Hindlimb muscle (tissue), 1 donor: Measurements from ENCODE around the gene EMX1. TPM values are rescaled to one million over a fixed set of nuclear protein-coding genes. Genes with fewer than 3 reads are reported as not detected.

Experiments
- DNase-seq: peaks from one replicate; pipeline ENCODE4 v3.0.0-alpha.2; 2013
- polyA plus RNA-seq: library from polyadenylated mRNA; unstranded; fragments of 120-200 nt; gene quantifications from one replicate; pipeline ENCODE4 v1.2.1, GENCODE V29; 2013; ENCODE audit not compliant: insufficient read length

EMX1 gene
- polyA plus RNA-seq = not detected

- DNase-seq = no peak
These were observed at the start of gene EMX1 for GRCh38 chr2:72917138-72917876. Gene EMX1, plus strand, starts transcription at chr2:72917519. Its CDS starts 334 bp downstream, at chr2:72917853.

DNA sequence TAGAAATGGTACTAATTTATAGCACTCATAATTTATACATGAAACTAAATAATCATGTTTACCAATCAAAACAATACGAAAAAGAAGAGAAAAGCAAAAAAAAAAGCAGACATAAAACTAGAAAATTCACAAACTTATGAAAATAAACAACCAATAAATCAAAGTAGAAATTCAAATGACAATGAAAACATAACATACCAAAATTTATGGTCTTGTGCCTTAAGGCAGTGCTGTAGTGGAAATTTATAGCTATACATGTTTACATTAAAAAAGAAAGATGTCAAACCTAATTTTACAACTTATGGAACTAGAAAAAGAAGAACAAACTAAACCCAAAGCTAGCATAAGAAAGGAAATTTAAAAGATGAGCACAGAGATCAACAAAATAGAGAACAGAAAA is 46.3 kb upstream of the EMX1 start:
- DNase-seq = no peak

DNA sequence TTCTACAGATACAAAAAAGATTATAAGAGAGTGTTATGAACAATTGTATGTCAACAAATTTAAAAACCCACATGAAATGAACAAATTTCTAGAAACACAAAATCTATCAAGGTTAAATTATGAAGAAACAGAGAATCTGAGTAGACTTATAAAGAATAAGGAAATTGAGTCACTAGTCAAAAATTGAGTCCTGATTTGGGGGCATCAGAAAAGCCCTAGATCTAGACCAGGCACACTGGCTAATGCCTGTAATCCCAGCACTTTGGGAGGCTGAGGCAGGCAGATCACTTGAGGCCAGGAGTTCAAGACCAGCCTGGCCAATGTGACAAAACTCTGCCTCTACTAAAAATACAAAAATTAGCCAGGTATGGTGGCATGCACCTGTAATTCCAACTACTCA is 45.4 kb upstream of the EMX1 start:
- DNase-seq = no peak

GRCh38 chr2:72883356-72883962 is 33.9 kb upstream of the EMX1 start:
- peak; percentile 42 for DNase-seq

DNA sequence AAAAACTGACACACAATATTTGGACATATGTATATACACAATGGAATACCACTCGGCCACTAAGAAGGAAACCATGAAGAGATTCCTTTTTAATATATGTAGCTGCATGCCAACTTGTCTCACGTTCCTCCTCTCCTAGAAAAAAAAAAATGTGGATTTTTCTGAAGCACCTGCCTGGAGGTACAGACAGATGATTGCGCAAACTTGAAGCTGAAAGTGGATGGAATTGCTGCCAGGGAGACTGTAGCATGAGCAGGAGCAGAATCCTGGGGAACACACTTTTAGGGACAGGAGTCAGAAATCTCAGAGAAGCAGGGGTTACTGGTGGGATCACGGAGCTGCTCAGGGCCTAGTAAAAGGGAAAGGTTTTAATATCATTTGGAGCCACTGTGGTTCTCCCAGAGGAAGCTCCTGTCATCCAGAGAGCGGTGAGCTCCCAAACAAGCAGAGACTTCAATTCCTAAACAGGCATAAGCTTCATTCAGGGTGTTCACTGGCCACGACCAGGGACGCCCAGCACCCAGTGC is 30.8 kb upstream of the EMX1 start:
- no peak for DNase-seq

DNA sequence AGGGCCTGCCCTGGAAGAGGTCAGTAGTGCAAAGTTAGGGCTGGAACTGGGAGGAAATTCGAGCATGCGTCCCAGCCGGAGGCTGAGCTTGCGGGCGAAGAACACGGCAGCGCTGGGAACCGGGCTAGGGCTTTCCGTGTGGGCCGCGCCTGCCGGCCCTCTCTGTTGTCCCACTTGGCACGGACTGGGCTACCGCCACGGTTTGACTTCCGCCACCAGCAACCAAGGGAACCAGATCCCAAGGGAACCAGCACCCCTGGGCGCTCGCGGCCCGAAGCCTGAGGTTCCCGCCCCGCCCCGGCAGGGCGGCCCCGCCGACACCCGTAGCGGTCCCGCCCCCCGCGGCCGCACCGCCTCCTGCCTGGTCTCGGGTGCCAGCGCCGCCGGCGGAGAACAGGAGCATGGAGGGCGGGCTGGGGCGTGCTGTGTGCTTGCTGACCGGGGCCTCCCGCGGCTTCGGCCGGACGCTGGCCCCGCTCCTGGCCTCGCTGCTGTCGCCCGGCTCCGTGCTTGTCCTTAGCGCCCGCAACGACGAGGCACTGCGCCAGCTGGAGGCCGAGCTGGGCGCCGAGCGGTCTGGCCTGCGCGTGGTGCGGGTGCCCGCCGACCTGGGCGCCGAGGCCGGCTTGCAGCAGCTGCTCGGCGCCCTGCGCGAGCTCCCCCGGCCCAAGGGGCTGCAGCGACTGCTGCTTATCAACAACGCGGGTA is 30.1 kb upstream of the EMX1 start, which contains the start of gene SPR:
TSS of gene SPR (plus strand) at position 377 of the 708 bp plus-strand sequence. CDS start at position 402, 25 bp downstream.
- DNase-seq = peak; percentile 42

GRCh38 chr2:72887740-72888437 is 29.4 kb upstream of the EMX1 start:
- DNase-seq = peak; percentile 88

- no peak for DNase-seq
These were observed 28.7 kb upstream of the EMX1 start for GRCh38 chr2:72888438-72889202.

DNA sequence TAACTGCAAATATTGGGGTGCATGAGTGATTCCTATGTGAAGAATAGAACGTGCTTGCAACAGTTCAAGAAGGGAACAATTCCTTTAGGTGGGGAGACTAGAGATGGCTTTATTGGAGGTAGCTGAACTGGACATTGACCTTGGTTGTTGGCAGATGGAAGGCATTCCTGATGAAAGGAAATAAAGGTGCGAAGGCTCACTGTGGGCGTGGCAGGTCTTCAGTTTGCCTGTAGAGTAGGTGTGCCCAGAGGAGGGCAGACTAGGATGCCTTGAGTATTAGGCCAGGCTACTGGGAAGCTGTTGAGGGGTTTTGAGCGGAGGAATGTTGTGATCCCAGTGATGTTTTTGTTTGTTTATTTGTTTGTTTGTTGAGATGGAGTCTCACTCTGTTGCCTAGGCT is 27.3 kb upstream of the EMX1 start:
- DNase-seq = no peak

GRCh38 chr2:72891091-72891818 is 26.1 kb upstream of the EMX1 start:
- no peak for DNase-seq

DNA sequence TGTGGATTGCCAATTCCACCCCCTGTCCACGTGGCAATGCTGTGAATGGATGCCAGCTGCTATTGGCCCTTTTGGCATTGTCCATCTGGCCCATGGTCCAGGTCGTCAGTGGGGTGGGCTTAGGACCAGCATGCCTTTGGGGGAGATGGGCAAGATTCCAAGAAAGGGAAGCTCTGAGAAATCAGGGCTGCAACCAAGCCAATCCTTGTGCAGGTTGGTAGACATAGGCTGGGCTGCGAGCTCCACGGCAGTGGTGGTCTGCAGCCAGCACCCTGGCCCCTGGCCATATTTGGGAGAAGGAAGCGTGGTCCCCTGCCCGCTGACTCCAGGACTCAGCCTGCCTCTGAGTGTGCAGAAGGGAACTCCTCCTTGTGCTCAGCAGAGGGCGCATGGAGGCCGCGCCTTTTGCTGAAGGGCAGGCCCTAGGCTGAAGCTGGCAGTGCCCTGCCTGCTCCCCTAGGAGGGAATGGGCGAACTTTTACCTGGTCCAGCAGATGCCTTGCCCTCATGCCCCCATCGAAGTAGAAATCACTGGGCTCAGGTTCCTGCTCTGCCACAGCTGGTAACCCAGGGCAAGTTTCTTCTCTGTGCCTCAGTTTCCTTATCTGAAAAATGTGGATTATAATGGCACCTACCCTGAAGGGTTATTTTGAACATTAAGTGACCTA is 24.7 kb upstream of the EMX1 start:
- DNase-seq = peak; percentile 72

DNA sequence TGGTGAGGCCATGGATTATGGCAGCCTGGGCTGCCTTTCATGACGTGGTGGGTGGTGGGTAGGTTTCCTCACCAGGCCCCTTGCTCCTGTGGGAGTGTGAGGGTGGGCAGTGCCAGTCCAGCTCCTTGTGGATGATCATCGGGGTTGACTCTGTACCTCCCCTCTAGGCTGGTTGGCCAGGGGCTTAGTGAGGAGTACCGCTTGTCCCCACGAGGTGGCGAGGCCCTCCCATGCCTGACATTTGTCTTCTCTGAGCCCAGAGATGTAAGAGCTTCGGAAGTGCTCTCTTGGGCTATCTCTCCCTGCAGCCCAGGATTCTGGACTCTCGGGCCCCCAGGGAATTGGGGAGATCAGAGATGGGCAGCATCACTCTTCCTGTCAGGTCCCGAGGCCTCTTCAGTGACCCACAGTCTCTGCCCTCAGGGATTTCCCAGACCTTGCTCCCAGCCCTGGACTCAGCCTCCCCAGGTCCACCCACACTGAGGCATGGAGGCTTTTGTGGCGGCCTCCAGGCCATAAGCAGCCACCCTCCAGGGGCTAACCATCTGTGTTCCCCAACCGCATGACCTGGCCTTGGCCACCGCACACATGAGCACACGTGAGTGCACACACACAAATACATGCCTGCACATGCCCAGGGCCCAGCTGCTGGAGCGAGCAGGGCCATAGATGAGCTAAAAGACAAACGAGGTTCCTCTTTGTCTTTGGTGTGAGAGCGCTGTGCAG is 23.6 kb upstream of the EMX1 start:
- DNase-seq = peak; percentile 57

- DNase-seq = no peak
These were observed 22.8 kb upstream of the EMX1 start for GRCh38 chr2:72894514-72894913.

DNA sequence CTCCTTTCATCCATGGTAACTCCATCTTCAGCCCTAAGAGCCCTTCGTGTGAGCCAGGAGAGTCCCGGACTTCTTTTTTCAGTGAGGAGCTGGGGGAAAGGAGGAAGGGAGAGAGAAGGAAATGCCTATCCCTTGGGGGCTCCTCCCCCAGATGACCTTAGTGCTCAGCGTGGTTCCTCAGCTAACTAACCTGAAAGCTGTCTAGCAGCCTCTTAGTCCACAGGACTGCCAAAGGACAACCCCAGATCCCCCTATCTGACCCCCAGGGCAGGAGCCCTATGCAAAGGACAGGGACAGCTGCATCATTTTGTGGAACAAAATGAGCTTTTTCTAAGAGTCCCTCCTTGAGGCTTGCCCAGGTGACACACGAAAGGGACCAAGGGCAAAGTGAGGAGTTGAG is 22.2 kb upstream of the EMX1 start:
- DNase-seq = no peak

DNA sequence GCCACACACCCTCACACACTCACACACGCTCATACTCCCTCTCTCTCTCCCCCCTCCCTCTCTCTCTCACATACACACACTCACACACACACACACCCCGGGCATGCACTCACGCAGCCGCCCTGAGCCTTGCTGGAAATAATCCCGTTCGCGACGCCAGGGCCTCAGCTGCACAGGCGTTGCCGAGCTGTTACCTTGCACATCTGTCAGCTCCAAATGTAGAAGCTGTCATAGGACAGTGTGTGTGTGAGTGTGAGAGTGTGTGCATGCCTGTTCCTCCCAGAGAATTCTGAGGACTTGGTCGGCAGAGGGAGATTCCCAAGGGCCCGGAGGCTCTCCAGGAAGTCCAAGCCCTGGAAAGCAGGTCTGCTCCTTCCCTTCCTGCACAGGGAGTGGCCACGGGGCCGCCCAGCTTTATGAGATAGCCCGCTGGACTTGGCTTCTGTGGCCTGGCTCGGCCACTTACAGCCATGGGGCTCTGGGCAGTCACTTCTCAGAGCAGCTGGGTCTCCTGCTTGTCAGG is 21.5 kb upstream of the EMX1 start:
- peak; percentile 47 for DNase-seq

DNA sequence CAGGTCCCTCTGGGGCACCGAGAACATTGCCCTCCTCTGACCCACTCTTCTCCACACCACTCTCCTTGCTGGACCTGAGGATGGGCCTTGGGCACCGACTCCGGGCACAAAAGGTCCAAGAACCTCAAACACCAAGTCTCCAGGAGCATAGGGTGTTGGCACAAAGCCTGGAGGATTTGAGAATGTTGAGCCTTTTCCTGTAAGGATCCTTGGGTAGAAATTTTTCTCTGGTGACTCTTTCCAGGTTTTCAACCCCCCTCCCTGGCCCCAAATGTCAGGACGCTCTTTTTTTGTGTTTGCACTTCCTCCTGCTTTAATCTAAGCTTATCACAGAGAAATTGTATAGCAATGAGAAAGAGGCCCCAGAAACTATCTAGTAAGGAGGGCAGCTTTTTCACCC is 20.9 kb upstream of the EMX1 start:
- no peak for DNase-seq

DNA sequence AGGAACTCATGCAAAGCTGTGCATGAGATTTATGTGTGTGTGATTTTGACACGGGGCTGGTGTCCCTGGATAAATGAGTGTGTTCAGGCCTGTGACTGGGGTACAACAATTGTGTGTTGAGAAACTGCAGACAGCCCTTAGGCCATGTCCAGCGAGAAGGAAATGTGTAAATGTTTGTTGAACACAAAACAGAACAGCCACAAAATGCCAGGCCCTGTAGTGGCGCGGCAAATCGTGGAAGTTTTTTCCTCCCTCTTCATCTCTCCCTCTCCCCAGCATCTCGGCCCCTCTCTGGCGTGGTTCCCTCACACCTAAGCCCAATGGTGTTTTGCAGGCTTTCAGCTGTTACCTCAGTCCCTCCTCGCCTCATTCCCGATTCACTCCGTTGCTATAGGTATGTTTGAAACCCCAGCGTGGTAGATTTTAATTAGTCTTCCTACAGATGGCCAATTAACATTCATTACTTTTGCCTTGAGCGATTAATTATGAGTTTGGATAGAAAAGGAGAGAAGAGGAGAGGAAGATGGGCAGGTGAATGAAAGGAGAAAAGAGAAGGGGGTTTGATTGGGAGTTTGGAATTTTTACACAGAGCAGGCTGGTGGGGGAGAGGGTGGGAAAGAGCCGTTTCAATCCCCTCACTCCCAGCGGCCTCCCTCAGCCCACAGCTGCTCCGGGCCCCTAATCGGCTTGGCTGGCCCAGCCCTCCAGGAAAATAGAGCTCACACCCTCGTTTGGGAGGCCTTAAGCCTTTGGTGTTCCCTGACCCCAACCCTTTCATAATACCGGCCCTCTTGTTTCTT is 19.3 kb upstream of the EMX1 start:
- DNase-seq = no peak

DNA sequence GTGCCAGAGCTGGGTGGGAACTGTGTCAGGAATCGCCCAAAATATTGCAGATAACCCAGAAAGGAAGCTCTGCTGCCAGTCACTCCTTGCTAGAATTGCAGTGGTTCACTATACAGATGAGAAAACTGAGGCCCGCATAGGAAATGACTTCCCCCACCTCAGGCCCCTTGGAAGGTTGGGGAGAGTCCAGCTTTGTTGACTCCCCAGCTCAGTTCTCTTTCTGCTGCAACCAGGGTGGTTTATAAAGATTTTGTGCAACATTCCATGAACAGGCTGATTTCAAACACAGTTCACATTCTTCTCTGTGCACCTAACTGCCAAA is 18.8 kb upstream of the EMX1 start:
- DNase-seq = no peak
